ENCODE results near the gene ILDR2.
A peak's percentile ranks its signal among the peaks of the same experiment; 100 is the strongest.

ILDR2 gene

DNA sequence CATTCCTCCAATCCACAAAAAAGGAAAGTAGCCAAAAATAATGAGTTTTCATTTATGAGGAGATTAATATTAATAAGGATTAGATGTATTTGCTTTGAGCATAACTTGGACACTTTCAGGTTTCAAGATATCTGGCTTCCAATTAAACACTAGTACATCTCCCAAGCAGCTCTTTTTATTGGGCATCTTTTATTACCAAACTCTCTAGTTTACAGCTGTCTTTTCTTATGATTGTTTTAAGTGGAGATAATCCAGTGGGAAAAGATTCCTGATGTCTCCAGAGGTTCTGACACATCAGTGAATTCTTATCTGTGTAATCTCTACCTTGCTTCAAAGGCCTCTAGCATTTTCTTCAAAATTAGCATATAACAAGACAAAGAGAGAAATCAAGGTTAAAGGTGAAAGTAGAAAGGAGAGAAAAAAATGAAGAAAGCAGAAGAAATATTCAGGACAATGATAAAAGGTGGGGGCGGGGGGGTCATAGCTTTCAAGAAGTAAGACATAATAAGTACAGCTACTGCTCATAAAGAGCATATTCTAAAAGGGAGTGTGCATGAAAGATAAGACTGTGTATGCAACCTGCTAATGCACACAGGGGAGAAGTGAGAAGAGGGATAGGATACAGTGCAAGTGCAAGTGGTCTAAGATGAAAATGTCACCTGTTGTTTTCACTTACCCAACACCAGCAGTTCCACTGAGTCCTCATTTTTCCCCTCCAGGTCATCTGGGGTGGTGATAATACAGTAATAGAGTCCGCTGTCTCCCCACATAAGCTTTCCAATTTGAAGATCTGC lies 19.1 kb downstream of the ILDR2 start:
- Histone ChIP-seq H3K4me3 (ENCODE audit: low read length) (no peak overlapping the region), H3K9me3 (ENCODE audit: low read length) (peaks cover 4% of the 10 kb centered on the region), H3K36me3 (ENCODE audit: insufficient read depth, low read length) (peaks cover 48% of the 10 kb centered on the region), H2AFZ (ENCODE audit: low read depth, low read length) (no peak overlapping the region), H3K27me3 (ENCODE audit: insufficient read depth, low read length) (no peaks in the 10 kb centered on the region), H3K4me1 (ENCODE audit: insufficient read depth, low read length) (peaks cover 24% of the 10 kb centered on the region)

DNA sequence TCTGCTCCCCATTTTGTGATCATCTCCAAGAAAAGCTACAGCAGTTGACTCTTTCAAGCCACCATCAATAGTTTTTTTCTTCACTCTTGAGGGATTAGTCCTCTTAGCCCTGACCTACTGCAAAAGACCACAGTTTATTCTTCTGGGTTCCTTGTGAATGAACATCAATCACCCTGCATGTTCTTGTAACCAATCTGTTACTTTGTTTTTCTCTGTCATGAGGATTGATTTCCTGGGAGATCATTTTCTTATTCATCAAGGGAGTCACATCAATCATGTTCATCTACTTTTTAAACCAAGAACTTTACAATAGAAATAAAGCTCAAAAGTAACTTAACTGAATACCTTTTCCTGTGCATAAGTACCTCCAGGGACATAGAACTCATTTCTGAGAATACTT lies 21.8 kb downstream of the ILDR2 start:
- no peaks in the 10 kb centered on the region for H3K27me3 ChIP-seq (ENCODE audit: insufficient read depth, low read length)
- H3K36me3 ChIP-seq (ENCODE audit: insufficient read depth, low read length), result peaks cover 48% of the 10 kb centered on the region
- H2AFZ ChIP-seq (ENCODE audit: low read depth, low read length), result no peak overlapping the region
- no peak overlapping the region for H3K4me3 ChIP-seq (ENCODE audit: low read length)
- H3K9me3 ChIP-seq (ENCODE audit: low read length), result peaks cover 4% of the 10 kb centered on the region
- H3K4me1 ChIP-seq (ENCODE audit: insufficient read depth, low read length), result peaks cover 51% of the 10 kb centered on the region

DNA sequence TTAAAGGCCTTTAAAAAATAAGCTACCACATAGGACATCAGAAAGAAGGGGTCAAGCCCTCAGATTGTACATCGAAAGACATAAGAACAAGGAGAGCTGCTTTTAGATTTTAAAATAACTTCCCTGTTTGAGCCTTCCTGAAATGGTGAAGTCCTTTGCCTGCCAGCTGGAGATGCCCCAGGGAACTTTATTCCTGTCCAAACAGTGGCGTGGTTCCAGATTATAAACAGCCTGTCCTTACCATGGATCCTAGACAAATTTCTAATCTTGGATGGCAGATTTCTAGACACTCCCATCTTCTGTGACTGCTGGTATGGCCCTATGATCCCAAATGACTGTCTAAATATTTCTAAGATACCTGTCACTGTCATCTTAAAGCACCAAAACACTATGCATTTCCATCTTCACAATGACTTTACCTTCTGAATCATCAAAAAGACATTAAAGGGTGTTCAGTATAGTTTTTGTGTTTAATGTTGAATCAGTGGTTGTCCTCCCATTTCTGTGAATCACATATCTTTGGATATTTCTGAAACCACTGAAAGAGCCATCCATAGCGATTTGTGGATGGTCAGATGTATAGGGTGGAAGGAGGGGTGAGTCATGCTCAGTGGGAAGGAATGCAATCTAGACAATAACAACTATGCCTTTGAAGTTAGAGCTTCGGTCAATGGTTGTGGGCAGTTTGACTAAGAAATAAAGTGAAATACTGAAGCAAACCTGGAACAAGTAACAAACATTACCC lies 23.2 kb downstream of the ILDR2 start:
- H3K36me3 ChIP-seq (ENCODE audit: insufficient read depth, low read length), result peaks cover 36% of the 10 kb centered on the region
- no peaks in the 10 kb centered on the region for H3K27me3 ChIP-seq (ENCODE audit: insufficient read depth, low read length)
- H3K4me3 ChIP-seq (ENCODE audit: low read length), result no peak overlapping the region
- H3K9me3 ChIP-seq (ENCODE audit: low read length), result no peaks in the 10 kb centered on the region
- H2AFZ ChIP-seq (ENCODE audit: low read depth, low read length), result no peak overlapping the region
- peaks cover 60% of the 10 kb centered on the region for H3K4me1 ChIP-seq (ENCODE audit: insufficient read depth, low read length)

DNA sequence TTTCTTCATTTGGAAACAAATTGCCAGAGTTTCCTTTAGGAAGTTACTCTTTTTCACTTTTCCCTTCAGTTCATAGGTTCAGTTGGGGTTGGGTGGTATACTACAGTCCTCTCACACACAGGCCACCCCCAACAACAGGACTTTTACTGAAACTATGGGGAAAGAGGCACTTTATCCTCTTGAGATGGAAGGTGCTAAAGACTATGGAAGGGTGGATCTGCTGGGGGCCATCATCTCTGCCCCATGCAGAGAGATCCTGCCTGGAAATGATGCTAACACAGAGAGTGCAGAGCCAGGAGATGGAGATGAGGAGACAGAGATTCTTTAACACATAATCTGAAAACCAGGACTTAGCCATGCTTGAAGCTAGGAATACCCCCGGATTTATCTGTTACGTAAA lies 24.3 kb downstream of the ILDR2 start:
- Histone ChIP-seq H3K4me1 (ENCODE audit: insufficient read depth, low read length) (peaks cover 69% of the 10 kb centered on the region), H3K36me3 (ENCODE audit: insufficient read depth, low read length) (peaks cover 25% of the 10 kb centered on the region)

DNA sequence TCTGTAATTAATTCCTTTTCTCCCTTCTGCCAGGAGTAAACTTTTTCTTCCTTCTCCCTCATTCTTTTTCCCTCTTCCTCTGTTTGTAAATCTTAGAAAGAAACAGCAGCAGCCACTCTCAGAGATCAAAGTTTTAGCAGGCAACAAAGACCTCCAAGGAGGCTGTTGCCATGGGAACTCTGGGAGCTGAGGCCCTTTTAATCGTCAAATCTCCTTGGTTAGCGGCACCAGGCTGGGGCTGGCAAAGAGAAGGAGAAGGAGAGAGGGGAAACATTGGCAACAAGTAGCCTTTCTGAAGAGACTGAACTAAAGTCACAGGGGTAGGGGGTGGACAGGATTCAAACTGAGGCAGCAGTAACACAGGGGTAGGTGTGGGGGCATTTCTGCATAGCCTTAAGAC lies 25.2 kb downstream of the ILDR2 start:
- H3K36me3 ChIP-seq (ENCODE audit: insufficient read depth, low read length), result peaks cover 18% of the 10 kb centered on the region
- no peaks in the 10 kb centered on the region for H3K9me3 ChIP-seq (ENCODE audit: low read length)
- peaks cover 78% of the 10 kb centered on the region for H3K4me1 ChIP-seq (ENCODE audit: insufficient read depth, low read length)
- H2AFZ ChIP-seq (ENCODE audit: low read depth, low read length), result no peak overlapping the region
- H3K4me3 ChIP-seq (ENCODE audit: low read length), result no peak overlapping the region
- no peaks in the 10 kb centered on the region for H3K27me3 ChIP-seq (ENCODE audit: insufficient read depth, low read length)

More for the DNA sequence above, 24.3 kb downstream of the ILDR2 start:
- Histone ChIP-seq H3K4me3 (ENCODE audit: low read length) (no peak overlapping the region), H3K9me3 (ENCODE audit: low read length) (no peaks in the 10 kb centered on the region), H3K27me3 (ENCODE audit: insufficient read depth, low read length) (no peaks in the 10 kb centered on the region), H2AFZ (ENCODE audit: low read depth, low read length) (no peak overlapping the region)

DNA sequence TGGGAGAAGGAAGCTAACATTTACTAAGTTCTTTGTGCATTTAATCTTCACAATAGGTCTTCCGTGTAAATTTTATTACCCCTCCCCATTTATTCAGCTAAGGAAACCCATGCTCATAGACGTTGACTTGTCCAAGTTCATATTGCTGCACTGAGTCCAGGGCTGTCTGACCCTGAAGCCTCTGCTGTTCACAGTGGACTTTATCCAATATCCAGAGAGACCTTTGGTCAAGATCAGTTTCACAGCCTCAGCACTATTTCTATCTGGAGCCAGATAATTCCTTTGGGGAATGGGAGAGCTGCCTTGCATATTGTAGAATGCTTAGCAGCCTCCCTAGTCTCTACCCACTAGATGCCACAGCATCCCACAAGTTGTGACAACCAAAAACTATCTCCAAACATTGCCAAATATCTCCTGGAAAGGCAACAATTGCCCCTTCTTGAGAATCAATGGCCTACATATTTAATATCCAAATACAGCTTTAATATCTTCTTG lies 26.4 kb downstream of the ILDR2 start:
- Histone ChIP-seq H2AFZ (ENCODE audit: low read depth, low read length) (no peak overlapping the region), H3K27me3 (ENCODE audit: insufficient read depth, low read length) (no peaks in the 10 kb centered on the region), H3K9me3 (ENCODE audit: low read length) (no peaks in the 10 kb centered on the region), H3K4me3 (ENCODE audit: low read length) (no peak overlapping the region), H3K36me3 (ENCODE audit: insufficient read depth, low read length) (peaks cover 7% of the 10 kb centered on the region), H3K4me1 (ENCODE audit: insufficient read depth, low read length) (peaks cover 87% of the 10 kb centered on the region)

DNA sequence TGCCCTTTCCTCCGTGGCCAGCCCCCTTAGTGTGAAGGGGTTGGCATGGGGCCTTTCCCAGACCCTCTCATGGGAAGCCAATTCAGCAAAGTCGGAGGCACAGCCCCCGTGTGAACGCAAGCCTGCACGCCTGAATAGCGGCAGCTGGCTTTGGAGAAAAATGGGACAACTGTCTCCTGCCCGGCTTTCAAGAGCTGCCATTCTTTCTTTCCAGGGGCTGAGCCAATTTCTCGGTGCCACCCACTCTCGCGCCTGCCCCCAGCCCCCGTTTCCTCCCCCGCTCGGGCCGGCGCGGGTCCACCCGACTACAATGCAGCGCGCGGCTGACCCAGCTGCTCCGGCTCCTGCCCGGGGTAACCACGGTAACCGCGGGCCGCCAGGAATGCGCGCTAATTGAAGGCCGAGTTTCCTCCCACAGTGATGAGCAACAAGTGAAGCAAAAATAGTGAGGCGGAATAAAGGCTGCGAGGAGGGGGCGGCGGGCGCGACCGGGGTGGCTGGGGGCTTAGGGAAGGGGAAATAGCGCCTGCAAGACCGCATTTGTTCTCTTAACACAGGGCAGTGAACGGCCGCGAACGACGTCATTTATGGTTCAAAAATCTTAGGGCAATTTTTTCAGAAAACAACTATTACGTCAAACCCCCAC lies 27.8 kb downstream of the ILDR2 start:
- Histone ChIP-seq H3K36me3 (ENCODE audit: insufficient read depth, low read length) (no peaks in the 10 kb centered on the region), H3K4me3 (ENCODE audit: low read length) (peak overlapping the region; percentile 26), H2AFZ (ENCODE audit: low read depth, low read length) (no peak overlapping the region), H3K27me3 (ENCODE audit: insufficient read depth, low read length) (no peaks in the 10 kb centered on the region), H3K9me3 (ENCODE audit: low read length) (no peaks in the 10 kb centered on the region), H3K4me1 (ENCODE audit: insufficient read depth, low read length) (peaks cover 76% of the 10 kb centered on the region)

DNA sequence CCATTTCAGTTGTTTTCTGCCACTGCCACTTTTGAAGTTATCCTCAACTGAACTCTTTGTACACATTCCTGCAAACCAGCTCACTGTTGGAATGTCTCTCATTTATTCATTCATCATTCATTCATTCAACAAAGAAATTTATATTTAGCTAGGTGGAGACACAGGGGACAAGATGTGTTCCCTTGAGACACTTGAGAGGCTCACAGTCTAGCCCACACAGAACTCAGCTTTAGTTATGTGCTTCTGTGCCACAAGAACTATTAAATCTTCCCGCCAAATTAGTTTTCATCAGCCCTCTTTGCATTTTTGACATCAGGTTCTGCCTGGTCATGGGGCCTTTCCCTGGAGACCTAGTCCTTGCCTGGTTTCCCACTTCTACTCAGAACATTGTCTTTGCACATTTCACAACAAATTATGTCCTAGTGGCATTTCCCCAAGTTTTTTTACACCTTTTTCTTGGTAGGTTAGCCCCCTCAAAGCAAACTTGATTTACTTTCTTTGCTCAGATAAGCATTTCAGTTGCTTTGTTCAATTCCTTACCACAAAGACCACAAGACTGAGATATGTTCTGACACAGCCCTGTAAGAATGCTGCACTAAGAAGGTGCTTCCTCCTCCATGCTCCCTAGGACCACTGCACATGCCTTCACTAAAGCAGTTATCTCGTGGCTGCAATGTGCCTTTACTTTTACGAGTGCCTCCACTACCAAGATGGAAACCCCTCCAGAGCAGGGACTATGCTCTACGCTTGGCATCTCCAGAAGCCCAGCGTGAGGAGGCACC lies 31.0 kb downstream of the ILDR2 start:
- Histone ChIP-seq H3K9me3 (ENCODE audit: low read length) (no peaks in the 10 kb centered on the region), H2AFZ (ENCODE audit: low read depth, low read length) (no peak overlapping the region), H3K4me1 (ENCODE audit: insufficient read depth, low read length) (peaks cover 44% of the 10 kb centered on the region), H3K27me3 (ENCODE audit: insufficient read depth, low read length) (no peaks in the 10 kb centered on the region), H3K36me3 (ENCODE audit: insufficient read depth, low read length) (peaks cover 4% of the 10 kb centered on the region), H3K4me3 (ENCODE audit: low read length) (no peak overlapping the region)

DNA sequence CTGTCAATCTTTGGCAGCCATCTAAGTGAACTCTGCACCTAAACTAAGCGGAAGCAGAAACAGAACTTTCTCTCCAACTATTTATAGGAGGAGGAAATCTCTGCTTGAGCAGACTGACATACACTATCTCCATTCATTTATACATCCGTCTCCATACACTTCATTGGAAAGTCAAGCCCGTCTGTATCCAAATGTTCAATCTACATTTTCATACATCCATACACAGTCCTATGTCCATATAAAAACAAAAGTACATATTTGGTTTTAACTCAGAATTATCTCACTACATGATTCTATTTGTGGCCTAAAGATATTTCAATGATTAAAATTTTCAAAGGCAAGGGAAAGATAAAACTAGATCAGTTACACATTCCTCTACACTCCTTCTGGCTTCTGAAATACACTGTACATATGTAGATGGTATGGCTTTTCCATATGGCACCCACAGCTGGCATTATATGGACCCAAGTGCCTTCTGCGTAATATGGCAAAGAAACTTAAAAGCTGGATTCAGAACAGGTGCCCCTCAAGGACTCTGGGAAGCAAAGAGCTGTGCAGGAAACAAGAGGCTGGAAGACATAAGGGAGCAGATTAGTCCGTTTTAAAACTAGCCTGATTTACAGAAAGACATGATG lies 35.5 kb downstream of the ILDR2 start:
- Histone ChIP-seq H3K9me3 (ENCODE audit: low read length) (no peaks in the 10 kb centered on the region), H3K4me3 (ENCODE audit: low read length) (no peak overlapping the region), H3K27me3 (ENCODE audit: insufficient read depth, low read length) (no peaks in the 10 kb centered on the region), H3K4me1 (ENCODE audit: insufficient read depth, low read length) (peaks cover 7% of the 10 kb centered on the region), H3K36me3 (ENCODE audit: insufficient read depth, low read length) (peaks cover 38% of the 10 kb centered on the region), H2AFZ (ENCODE audit: low read depth, low read length) (no peak overlapping the region)

DNA sequence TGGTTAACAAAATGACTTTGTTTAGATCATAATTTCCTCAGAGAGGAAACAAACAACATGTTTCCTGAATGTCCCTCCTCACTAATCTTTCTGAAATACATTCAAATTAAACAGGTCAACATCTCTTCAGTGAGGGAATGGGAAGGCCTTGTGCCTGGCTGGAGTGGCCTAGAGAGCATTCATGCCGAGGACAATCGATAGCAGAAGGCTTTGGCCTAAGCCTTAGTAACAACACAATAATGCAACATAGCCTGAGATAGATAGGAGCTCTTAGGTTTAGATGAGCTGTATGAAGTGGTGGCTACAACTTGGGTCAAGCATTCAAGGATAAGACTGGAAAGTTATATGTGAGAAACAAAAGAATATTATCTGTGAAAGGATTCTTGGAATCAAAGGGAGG lies 37.4 kb downstream of the ILDR2 start:
- Histone ChIP-seq H2AFZ (ENCODE audit: low read depth, low read length) (no peak overlapping the region), H3K4me1 (ENCODE audit: insufficient read depth, low read length) (no peaks in the 10 kb centered on the region), H3K4me3 (ENCODE audit: low read length) (no peak overlapping the region), H3K36me3 (ENCODE audit: insufficient read depth, low read length) (peaks cover 53% of the 10 kb centered on the region), H3K27me3 (ENCODE audit: insufficient read depth, low read length) (no peaks in the 10 kb centered on the region), H3K9me3 (ENCODE audit: low read length) (no peaks in the 10 kb centered on the region)

DNA sequence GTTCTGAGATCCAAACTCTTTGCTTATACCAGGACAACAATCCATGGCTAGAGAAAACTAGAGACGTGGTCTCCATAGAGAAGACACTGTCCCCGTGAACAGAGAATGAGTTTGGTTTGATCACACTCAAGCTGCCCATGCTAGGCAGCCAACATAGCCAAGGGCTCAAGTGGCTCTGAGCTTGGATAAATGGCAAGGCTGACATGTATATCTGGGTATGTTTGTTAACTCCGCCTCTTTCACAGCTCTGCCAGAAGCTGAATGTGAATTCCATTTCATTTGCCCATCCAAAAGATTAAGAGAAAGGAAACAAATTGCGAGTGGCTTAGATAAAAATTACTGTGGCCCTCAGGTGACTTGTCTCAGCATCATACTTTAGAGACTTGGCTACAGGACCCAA lies 38.0 kb downstream of the ILDR2 start:
- Histone ChIP-seq H3K4me3 (ENCODE audit: low read length) (no peak overlapping the region), H3K36me3 (ENCODE audit: insufficient read depth, low read length) (peaks cover 58% of the 10 kb centered on the region), H3K9me3 (ENCODE audit: low read length) (peaks cover 2% of the 10 kb centered on the region), H3K4me1 (ENCODE audit: insufficient read depth, low read length) (no peaks in the 10 kb centered on the region), H2AFZ (ENCODE audit: low read depth, low read length) (no peak overlapping the region), H3K27me3 (ENCODE audit: insufficient read depth, low read length) (no peaks in the 10 kb centered on the region)

DNA sequence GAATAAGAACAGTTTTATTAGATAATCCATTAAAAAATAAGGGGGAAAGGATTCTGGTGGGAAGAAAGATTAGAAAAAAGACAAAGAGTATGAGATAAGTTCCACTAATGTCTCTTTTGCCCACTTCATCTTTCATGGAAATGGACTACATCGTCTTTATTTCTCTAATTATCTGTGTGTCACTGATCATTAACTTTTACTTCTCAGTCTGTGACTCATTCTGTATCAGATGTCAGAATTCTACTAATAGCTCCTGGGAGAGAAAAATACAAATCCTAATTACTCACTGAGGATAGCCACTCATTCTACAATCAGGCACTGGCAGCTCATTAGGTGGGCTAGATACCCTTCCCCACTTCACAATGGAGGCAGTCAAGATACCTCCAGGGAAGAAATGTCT lies 41.7 kb downstream of the ILDR2 start:
- peaks cover 2% of the 10 kb centered on the region for H3K9me3 ChIP-seq (ENCODE audit: low read length)
- H3K27me3 ChIP-seq (ENCODE audit: insufficient read depth, low read length), result no peaks in the 10 kb centered on the region
- no peaks in the 10 kb centered on the region for H3K4me1 ChIP-seq (ENCODE audit: insufficient read depth, low read length)
- no peak overlapping the region for H3K4me3 ChIP-seq (ENCODE audit: low read length)
- H3K36me3 ChIP-seq (ENCODE audit: insufficient read depth, low read length), result peaks cover 71% of the 10 kb centered on the region
- no peak overlapping the region for H2AFZ ChIP-seq (ENCODE audit: low read depth, low read length)
